NB4 (cell line): ENCODE results near the gene KIF16B.
"Not testable (repeated sequence)": the region's sequence is repeated elsewhere in the genome, so short reads cannot be mapped to it uniquely, and the experiment has no call there.

ENCODE experiments used
- DNase-seq: peaks from one replicate; pipeline ENCODE4 v3.0.0; 2010; ENCODE audit warnings: low read depth
- H3K4me3 ChIP-seq: one replicate; pipeline ENCODE4 v1.5.1; 2011; ENCODE audit warnings: mild to moderate bottlenecking, low read depth, low read length, moderate library complexity
- MYC ChIP-seq: IDR thresholded peaks from 2 replicates; pipeline ENCODE4 v1.6.1; 2011; ENCODE audit warnings: low read depth, low read length
- POLR2A ChIP-seq: IDR thresholded peaks from 2 replicates; pipeline ENCODE4 v1.6.1; 2011; ENCODE audit warnings: mild to moderate bottlenecking; ENCODE audit not compliant: insufficient read length; ENCODE audit errors: extremely low read depth
- TF ChIP-seq, protein P1 (sequence below): IDR thresholded peaks from 2 replicates; pipeline ENCODE4 v1.6.1; 2011; ENCODE audit warnings: low read depth, low read length
- TF ChIP-seq, protein P2 (sequence below): IDR thresholded peaks from one replicate; pipeline ENCODE4 v1.5.1; 2012; ENCODE audit warnings: low read depth, low read length

The KIF16B gene

GRCh38 chr20:16531485-16531884, 41.8 kb downstream of the KIF16B start:
- H3K4me3 ChIP-seq = no peak overlapping the region
- no peak for TF ChIP-seq MYC
- TF ChIP-seq, protein P1, sequence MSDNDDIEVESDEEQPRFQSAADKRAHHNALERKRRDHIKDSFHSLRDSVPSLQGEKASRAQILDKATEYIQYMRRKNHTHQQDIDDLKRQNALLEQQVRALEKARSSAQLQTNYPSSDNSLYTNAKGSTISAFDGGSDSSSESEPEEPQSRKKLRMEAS = no peak
- TF ChIP-seq, protein P2, sequence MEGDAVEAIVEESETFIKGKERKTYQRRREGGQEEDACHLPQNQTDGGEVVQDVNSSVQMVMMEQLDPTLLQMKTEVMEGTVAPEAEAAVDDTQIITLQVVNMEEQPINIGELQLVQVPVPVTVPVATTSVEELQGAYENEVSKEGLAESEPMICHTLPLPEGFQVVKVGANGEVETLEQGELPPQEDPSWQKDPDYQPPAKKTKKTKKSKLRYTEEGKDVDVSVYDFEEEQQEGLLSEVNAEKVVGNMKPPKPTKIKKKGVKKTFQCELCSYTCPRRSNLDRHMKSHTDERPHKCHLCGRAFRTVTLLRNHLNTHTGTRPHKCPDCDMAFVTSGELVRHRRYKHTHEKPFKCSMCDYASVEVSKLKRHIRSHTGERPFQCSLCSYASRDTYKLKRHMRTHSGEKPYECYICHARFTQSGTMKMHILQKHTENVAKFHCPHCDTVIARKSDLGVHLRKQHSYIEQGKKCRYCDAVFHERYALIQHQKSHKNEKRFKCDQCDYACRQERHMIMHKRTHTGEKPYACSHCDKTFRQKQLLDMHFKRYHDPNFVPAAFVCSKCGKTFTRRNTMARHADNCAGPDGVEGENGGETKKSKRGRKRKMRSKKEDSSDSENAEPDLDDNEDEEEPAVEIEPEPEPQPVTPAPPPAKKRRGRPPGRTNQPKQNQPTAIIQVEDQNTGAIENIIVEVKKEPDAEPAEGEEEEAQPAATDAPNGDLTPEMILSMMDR = no peak
- TF ChIP-seq POLR2A = no peak
- DNase-seq = no peak

DNA sequence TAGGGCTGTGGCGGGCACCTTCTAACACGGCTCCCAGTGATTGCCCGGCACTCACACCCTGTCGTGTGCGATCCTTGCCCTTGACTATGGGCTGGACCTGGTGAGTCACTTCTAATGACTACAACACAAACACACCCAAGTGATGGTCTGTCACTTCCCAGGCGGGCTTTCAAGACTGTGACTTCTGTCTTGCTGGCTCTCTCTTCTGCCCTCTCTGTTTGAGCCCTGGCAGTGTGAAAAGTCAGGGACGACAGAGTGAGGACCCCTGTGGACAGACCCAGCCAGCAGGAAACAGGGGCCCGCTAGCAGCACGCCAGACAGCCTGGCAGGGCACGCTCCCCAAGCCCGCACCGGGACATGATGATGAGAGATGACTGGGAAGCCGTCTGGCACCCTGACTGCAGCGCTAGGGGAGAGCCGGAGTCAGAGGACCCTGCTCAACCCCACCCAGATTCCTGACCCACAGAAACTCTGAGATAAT, 43.0 kb downstream of the KIF16B start:
- no peak for DNase-seq
- H3K4me3 ChIP-seq = no peak overlapping the region
- TF ChIP-seq, protein P2 = no peak
- TF ChIP-seq POLR2A (no peak), MYC (no peak)
- TF ChIP-seq, protein P1 = no peak

GRCh38 chr20:16528078-16528477, 45.2 kb downstream of the KIF16B start:
- TF ChIP-seq POLR2A = no peak
- TF ChIP-seq, protein P2 = no peak
- TF ChIP-seq, protein P1 = no peak
- no peak for TF ChIP-seq MYC
- H3K4me3 ChIP-seq = no peak overlapping the region
- no peak for DNase-seq

- no peak for TF ChIP-seq POLR2A
- TF ChIP-seq, protein P2 = no peak
- TF ChIP-seq MYC = no peak
- TF ChIP-seq, protein P1 = no peak
- DNase-seq = no peak
- no peak overlapping the region for H3K4me3 ChIP-seq
Observed at GRCh38 chr20:16527438-16527837, 45.8 kb downstream of the KIF16B start.

GRCh38 chr20:16526433-16527380, 46.5 kb downstream of the KIF16B start:
- TF ChIP-seq, protein P1 = no peak
- TF ChIP-seq, protein P2 = no peak
- TF ChIP-seq POLR2A (no peak), MYC (no peak)
- no peak for DNase-seq
- no peak overlapping the region for H3K4me3 ChIP-seq

DNA sequence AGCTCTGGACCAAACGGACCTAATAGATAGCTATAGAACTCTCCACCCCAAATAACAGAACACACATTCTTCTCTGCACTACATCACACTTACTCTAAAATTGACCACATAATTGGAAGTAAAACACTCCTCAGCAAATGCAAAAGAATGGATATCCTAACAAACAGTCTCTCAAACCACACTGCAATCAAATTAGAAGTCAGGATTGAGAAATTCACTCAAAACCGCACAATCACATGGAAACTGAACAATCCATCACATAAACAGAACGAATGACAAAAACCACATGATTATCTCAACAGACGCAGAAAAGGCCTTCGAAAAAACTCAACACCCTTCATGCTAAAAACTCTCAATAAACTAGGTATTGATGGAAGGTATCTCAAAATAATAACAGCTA, 50.6 kb downstream of the KIF16B start:
- DNase-seq = not testable (repeated sequence)

More for the DNA sequence above, 50.6 kb downstream of the KIF16B start:
- H3K4me3 ChIP-seq = not testable (repeated sequence)
